Esophagus (tissue), 2 donors: Measurements from ENCODE around the gene ATP2C2. TPM values are rescaled to one million over a fixed set of nuclear protein-coding genes. Genes with fewer than 3 reads are reported as not detected.

Source experiments
- H3K27ac ChIP-seq, 2 donors: one replicate each; pipeline ENCODE4 v1.5.1; 2013; ENCODE audit warnings: low read depth in 2 of 2, mild to moderate bottlenecking in 2 of 2, inconsistent platforms in 1 of 2, low read length in 1 of 2, moderate library complexity in 1 of 2
- H3K27me3 ChIP-seq, 2 donors: one replicate each; pipeline ENCODE4 v1.6.1; 2013; ENCODE audit warnings: low read length in 2 of 2, control low read depth in 1 of 2, mild to moderate bottlenecking in 1 of 2; ENCODE audit not compliant: insufficient read depth in 2 of 2, control insufficient read depth in 1 of 2
- H3K36me3 ChIP-seq, 2 donors: one replicate each; pipeline ENCODE4 v1.6.1; 2013; ENCODE audit warnings: low read length in 1 of 2; ENCODE audit not compliant: control insufficient read depth in 2 of 2, insufficient read depth in 2 of 2
- H3K4me1 ChIP-seq, 2 donors: one replicate each; pipeline ENCODE4 v1.6.1; 2013; ENCODE audit warnings: low read length in 1 of 2; ENCODE audit not compliant: control insufficient read depth in 2 of 2, insufficient read depth in 2 of 2
- H3K4me3 ChIP-seq, 2 donors: one replicate each; pipeline ENCODE4 v1.5.1; 2013; ENCODE audit warnings: low read length in 2 of 2, mild to moderate bottlenecking in 2 of 2, low read depth in 1 of 2, moderate library complexity in 1 of 2
- H3K9me3 ChIP-seq, 2 donors: one replicate each; pipeline ENCODE4 v1.6.1; 2013; ENCODE audit warnings: mild to moderate bottlenecking in 2 of 2, low read depth in 1 of 2, low read length in 1 of 2, moderate library complexity in 1 of 2; ENCODE audit not compliant: control insufficient read depth in 2 of 2, insufficient read depth in 1 of 2
- WGBS, 2 donors: extraction: QIAGEN DNeasy Blood & Tissue Kit; methylation state at CpG; one replicate each; pipeline ENCODE4 v1.1.7; 2013; 5-methylcytosine and 5-hydroxymethylcytosine counted together
- polyA plus RNA-seq, 2 donors: library from polyadenylated mRNA; stranded (reverse); fragments of 200-250 nt; gene quantifications; one replicate each; pipeline ENCODE4 v1.2.3, GENCODE V29; 2013
- donor health status: healthy with polysubstance abuse.
- donor health status: Bipolar disorder and iron deficiency.

The ATP2C2 gene
- polyA plus RNA-seq, 2 donors, result 1.1 to 2.2 TPM

DNA sequence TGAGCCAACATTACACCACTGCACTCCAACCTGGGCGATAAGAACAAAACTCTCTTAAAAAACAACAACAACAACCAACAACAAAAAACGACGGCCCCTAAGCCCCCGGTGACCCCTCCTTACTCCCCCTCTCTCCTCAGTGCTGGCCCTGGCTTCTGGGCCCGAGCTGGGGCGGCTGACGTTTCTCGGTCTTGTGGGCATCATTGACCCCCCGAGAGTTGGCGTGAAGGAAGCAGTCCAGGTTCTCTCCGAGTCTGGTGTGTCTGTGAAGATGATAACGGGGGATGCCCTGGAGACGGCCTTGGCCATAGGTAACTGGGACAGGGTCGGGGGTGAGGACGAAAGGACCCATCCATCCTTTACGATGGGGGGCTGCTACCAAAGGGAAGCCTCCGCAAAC is 83.4 kb downstream of the ATP2C2 start:
- Histone ChIP-seq H3K4me1 (peaks cover 0 to 4% of the 10 kb centered on the region in 2 donors), H3K36me3 (no peaks in the 10 kb centered on the region), H3K4me3 (no peak overlapping the region), H3K9me3 (no peaks in the 10 kb centered on the region), H3K27me3 (no peaks in the 10 kb centered on the region), H3K27ac (no peak overlapping the region)
- 80 to 81% methylated on average over 16 to 17 of the region's 17 CpGs for WGBS, 2 donors

DNA sequence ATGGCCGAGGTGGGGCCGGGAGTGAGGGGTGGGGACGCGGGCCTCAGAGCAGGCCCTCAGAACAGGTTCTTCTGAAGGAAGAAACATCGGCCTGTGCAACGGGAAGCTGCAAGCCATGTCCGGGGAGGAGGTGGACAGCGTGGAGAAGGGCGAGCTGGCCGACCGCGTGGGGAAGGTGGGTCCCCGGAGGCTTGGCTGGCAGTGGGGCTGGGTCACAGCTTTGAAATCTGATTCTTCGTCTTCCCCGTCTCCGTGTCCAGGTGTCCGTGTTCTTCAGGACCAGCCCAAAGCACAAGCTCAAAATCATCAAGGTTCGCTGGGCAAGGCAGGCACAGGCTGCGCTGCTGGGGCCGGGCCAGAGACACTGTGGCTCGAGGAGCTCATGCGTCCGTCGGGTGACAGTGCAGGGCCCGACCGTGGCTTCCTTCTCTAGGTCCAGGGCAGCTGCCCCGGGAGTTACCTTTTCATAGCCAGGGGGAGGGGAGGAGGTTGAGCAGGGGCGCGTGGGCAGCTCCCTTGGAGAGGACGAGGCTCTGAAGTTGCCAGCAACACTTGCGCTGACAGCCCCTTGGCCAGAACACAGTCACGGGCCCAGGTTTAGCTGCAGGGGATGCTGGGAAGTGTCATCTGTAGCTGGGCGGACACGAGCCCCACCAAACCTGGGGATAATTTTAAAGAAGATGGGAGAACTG is 84.9 kb downstream of the ATP2C2 start:
- H3K27ac ChIP-seq, result no peak overlapping the region
- no peak overlapping the region for H3K4me3 ChIP-seq
- 74 to 77% methylated on average over 34 of the region's 34 CpGs for WGBS, 2 donors
- H3K36me3 ChIP-seq, result no peaks in the 10 kb centered on the region
- H3K27me3 ChIP-seq, result no peaks in the 10 kb centered on the region
- H3K4me1 ChIP-seq, result peaks cover 0 to 4% of the 10 kb centered on the region in 2 donors
- no peaks in the 10 kb centered on the region for H3K9me3 ChIP-seq

DNA sequence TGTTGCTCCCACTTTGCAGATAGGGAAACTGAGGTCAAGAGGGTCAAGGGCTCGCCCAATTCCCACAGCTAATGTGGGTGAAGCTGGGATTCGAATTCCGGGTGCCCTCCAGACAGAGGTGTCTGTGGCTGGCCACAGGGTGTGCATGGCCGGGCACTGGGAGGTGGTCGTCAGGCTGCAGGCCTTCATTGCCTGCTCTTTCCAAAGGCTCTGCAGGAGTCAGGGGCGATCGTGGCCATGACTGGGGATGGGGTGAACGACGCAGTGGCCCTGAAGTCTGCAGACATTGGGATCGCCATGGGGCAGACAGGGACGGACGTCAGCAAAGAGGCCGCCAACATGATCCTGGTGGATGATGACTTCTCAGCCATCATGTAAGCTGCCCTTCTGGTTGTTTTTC is 86.3 kb downstream of the ATP2C2 start:
- WGBS, 2 donors, result 94 to 95% methylated on average over 13 of the region's 13 CpGs
- no peak overlapping the region for H3K4me3 ChIP-seq
- H3K27ac ChIP-seq, result no peak overlapping the region
- no peaks in the 10 kb centered on the region for H3K9me3 ChIP-seq
- H3K36me3 ChIP-seq, result peaks cover 0 to 2% of the 10 kb centered on the region in 2 donors
- peaks cover 0 to 4% of the 10 kb centered on the region in 2 donors for H3K4me1 ChIP-seq
- no peaks in the 10 kb centered on the region for H3K27me3 ChIP-seq

DNA sequence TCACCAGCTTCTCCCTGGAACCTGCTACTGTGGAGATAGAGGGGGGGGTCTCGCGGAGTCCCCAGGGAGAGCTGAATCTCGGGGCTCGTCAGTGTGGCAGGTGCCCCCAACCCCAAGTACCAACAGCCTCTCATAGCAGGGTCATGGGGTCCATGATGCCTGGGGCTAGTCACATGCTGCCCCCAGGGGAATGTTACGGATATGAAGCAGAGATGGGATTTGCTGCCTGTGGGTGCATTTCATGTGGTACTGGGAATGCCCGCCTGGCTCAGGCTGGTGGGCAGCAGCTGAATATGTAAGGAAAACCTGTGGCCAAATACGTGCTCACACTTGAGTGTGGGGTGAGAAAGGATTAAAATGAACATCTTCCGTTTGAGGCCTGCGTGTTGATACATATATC is 86.7 kb downstream of the ATP2C2 start:
- no peaks in the 10 kb centered on the region for H3K27me3 ChIP-seq
- peaks cover 0 to 4% of the 10 kb centered on the region in 2 donors for H3K4me1 ChIP-seq
- WGBS, 2 donors, result 91% methylated on average over 7 to 9 of the region's 9 CpGs
- H3K27ac ChIP-seq, result no peak overlapping the region
- H3K36me3 ChIP-seq, result peaks cover 0 to 4% of the 10 kb centered on the region in 2 donors
- no peak overlapping the region for H3K4me3 ChIP-seq
- H3K9me3 ChIP-seq, result no peaks in the 10 kb centered on the region

DNA sequence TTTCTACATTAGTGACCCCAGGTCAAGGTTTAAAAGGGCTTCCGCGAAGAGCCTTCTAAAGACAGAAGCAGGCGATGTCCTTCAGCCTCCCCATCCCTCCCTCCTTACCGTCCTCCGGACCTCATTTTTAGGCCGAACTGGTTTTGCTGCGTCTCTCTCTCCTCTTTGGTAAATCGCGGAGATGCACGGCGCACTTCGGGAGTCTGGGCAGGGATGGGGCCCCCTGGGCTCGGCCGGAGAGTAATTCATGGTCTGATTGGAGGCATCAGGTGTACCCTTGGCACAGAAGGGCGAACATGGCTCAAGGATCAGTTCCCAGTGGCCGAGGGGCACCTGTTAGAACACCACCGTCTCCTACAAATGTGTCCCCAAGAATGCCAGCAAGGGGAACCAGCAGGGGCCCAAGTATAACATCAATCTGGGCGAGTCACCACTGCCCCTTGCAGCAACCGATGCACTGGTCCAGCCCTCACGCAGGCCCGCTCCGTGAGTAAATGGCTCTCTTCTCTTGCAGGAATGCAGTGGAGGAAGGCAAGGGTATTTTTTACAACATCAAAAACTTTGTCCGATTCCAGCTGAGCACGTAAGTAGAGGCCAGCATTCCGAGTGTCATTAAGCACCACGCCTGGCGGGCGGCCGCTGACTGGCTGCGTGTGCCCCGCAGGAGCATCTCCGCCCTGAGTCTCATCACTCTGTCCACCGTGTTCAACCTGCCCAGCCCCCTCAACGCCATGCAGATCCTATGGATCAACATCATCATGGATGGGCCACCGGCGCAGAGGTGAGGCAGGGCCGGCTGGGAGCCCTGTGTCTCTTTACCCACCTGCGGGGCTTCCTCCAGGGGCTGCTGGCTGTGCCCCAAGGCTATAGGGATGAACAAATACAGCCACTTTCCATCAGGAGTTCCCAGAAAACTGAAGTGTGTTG is 90.5 kb downstream of the ATP2C2 start:
- no peak overlapping the region for H3K4me3 ChIP-seq
- H3K27me3 ChIP-seq, result no peaks in the 10 kb centered on the region
- WGBS, 2 donors, result 94% methylated on average over 38 of the region's 38 CpGs
- peaks cover 4% of the 10 kb centered on the region in 2 donors for H3K4me1 ChIP-seq
- no peaks in the 10 kb centered on the region for H3K9me3 ChIP-seq
- H3K27ac ChIP-seq, result no peak overlapping the region
- H3K36me3 ChIP-seq, result peaks cover 0 to 15% of the 10 kb centered on the region in 2 donors

DNA sequence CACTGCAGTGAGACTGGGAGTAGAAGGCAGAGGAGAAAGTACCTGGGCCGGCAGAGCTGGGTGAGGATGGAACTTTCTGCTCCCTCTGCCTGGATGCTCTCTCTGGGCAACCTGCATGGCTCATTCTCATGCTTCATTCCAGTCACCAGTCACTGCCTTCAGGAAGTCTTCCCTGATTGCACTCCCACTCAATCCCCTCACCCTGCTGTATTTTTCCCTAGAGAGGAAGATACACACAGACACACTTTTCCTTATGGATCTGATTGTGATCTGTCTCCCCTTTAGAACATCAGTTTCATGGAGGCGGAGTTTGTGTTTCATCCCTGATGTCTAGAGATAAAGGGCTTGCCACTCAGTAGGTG is 91.2 kb downstream of the ATP2C2 start:
- no peak overlapping the region for H3K4me3 ChIP-seq
- H3K9me3 ChIP-seq, result no peaks in the 10 kb centered on the region
- no peaks in the 10 kb centered on the region for H3K27me3 ChIP-seq
- peaks cover 4% of the 10 kb centered on the region in 2 donors for H3K4me1 ChIP-seq
- 88 to 94% methylated on average over 2 of the region's 2 CpGs for WGBS, 2 donors
- no peak overlapping the region for H3K27ac ChIP-seq
- H3K36me3 ChIP-seq, result peaks cover 0 to 15% of the 10 kb centered on the region in 2 donors

DNA sequence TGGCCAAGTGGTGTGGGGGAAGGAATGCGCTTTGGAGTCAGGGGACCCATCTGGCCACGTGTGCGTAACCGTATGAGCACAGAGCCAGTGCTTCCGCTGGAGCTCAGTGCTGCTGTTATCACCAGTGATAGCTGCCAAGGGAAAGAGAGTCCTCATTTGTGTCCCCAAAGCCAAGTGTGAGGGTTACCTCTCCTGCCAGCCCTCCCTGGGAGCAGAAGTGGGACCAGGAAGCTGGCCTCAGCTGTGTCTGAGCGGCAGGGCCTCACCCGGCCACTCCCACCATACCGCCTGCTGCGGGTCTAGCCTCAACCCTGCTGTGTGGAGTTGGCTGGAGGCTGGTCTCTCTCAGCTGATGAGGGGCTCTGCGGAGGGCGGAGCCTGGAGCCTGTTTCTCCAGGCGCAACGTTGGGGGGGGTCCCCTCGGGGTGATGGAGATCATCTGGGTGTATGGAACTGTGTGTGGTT is 91.6 kb downstream of the ATP2C2 start:
- Histone ChIP-seq H3K4me1 (peaks cover 3 to 4% of the 10 kb centered on the region in 2 donors), H3K27ac (no peak overlapping the region), H3K27me3 (no peaks in the 10 kb centered on the region), H3K9me3 (no peaks in the 10 kb centered on the region), H3K36me3 (peaks cover 0 to 15% of the 10 kb centered on the region in 2 donors), H3K4me3 (no peak overlapping the region)
- 82 to 83% methylated on average over 14 of the region's 14 CpGs for WGBS, 2 donors

DNA sequence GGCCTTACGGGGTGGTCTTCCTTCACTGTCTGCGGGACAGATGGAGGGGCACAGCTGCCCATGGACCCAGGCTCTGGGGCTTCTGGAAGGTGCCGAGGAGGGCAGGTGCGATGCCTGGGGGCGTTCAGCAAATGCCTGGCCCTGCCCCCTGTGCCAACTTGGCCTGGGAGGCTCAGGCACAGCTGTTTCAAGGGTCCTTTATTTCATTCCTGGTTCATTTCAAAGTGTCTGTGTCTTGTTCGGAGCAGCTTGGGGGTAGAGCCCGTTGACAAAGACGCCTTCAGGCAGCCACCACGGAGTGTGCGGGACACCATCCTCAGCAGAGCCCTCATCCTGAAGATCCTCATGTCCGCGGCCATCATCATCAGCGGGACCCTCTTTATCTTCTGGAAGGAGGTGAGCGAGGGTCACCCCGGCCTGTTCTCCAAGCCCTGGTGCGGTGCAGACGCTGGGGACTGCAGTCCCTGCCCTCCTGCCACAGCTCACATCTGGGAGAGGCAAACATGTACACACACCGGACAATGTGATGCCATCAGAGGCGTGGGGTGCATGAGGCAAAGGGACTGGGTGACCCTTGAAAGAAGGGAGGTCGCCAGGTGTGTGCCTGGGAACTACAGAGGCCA is 92.2 kb downstream of the ATP2C2 start:
- 83 to 84% methylated on average over 20 of the region's 20 CpGs for WGBS, 2 donors
- no peak overlapping the region for H3K27ac ChIP-seq
- no peak overlapping the region for H3K4me3 ChIP-seq
- no peaks in the 10 kb centered on the region for H3K9me3 ChIP-seq
- no peaks in the 10 kb centered on the region for H3K27me3 ChIP-seq
- H3K36me3 ChIP-seq, result peaks cover 0 to 20% of the 10 kb centered on the region in 2 donors
- peaks cover 0 to 4% of the 10 kb centered on the region in 2 donors for H3K4me1 ChIP-seq

DNA sequence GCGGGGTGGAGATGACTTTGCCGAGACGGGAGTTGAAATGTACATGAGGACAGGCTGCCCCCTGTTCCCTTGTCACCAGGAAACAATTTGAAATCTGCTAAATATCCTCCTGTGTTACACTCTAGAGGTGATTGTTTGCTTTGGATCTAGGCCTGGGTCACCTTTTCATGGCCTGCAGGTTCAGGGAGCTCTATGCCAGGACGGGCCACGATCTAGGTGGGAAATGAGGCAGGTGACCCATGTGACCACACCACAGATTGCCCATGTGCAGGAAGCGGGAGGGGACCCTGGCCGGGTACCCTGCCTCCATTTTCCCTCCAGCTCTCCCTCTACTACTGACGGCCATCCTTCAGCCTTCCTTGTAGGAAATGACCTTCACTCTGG is 92.7 kb downstream of the ATP2C2 start:
- WGBS, 2 donors, result 74 to 81% methylated on average over 8 of the region's 8 CpGs
- Histone ChIP-seq H3K27me3 (no peaks in the 10 kb centered on the region), H3K4me3 (no peak overlapping the region), H3K9me3 (no peaks in the 10 kb centered on the region), H3K4me1 (peaks cover 0 to 4% of the 10 kb centered on the region in 2 donors), H3K27ac (no peak overlapping the region), H3K36me3 (peaks cover 0 to 20% of the 10 kb centered on the region in 2 donors)
